Panc1 (cell line): ENCODE measurements around the gene GAGE1.
"Not testable (repeated sequence)": the region's sequence is repeated elsewhere in the genome, so short reads cannot be mapped to it uniquely, and the experiment has no call there.

ENCODE experiments used
- CTCF ChIP-seq: fragments of 450-650 bp; IDR thresholded peaks from 2 replicates; pipeline ENCODE4 v1.5.1; 2017; ENCODE audit warnings: mild to moderate bottlenecking
- POLR2AphosphoS5 ChIP-seq: IDR thresholded peaks from 2 replicates; pipeline ENCODE4 v1.6.1; 2012; ENCODE audit warnings: mild to moderate bottlenecking, low read depth, low read length, moderate library complexity
- REST ChIP-seq, 2 experiments: IDR thresholded peaks; 2 replicates each; pipeline ENCODE4 v1.6.1; 2011 to 2012; ENCODE audit warnings: low read depth in 2 of 2, control low read depth in 1 of 2, low read length in 1 of 2, mild to moderate bottlenecking in 1 of 2, moderate library complexity in 1 of 2; ENCODE audit not compliant: insufficient read depth in 1 of 2
- SIN3A ChIP-seq: IDR thresholded peaks from 2 replicates; pipeline ENCODE4 v1.6.1; 2012; ENCODE audit warnings: low read depth, mild to moderate bottlenecking, low read length, moderate library complexity, borderline replicate concordance; ENCODE audit not compliant: insufficient read depth
- TCF7L2 ChIP-seq: IDR thresholded peaks from 2 replicates; pipeline ENCODE4 v1.6.1; 2011; ENCODE audit warnings: mild to moderate bottlenecking, low read depth, low read length, inconsistent platforms

GRCh38 chrX:49589196-49589595 lies 9.6 kb upstream of the GAGE1 start, which contains the start of gene GAGE2A:
- not testable (repeated sequence) for TF ChIP-seq POLR2AphosphoS5; CTCF; REST (IDR thresholded peaks at IDR 0.05; ENCODE audit: insufficient read depth in 1 of 2, low read depth in 2 of 2, low read length in 1 of 2); SIN3A; TCF7L2
